ENCODE measurements around the gene OTP. TPM values are rescaled to one million over a fixed set of nuclear protein-coding genes. Genes with fewer than 3 reads are reported as not detected.

OTP gene
- total and polyA plus RNA-seq, 10 of the 15 experiments (the other 5 are each of a cell fraction or from before 2014, with no cell fraction given): 0.31 to 8.8 (median 2.4) TPM

GRCh38 chr5:77662635-77663034 is 24.1 kb upstream of the OTP start (continued):
- no peak for TF ChIP-seq IRF3 (IDR thresholded peaks at IDR 0.05)
- TF ChIP-seq CBX5 (IDR thresholded peaks at IDR 0.05; ENCODE audit: low read depth): 0 out of 2 replicates have a peak, but pooled peaks have one; percentile 25
- 0 out of 2 replicates have a peak, but pooled peaks have one; percentile 41 for TF ChIP-seq TCF12 (IDR thresholded peaks at IDR 0.05; ENCODE audit: low read depth, low read length)
- TF ChIP-seq IRF4 (IDR thresholded peaks at IDR 0.05; ENCODE audit: low read depth, low read length): peak; percentile 79; the same call in 1 of the 2 replicates
- peak in 1 of 2 experiments; percentile 51; a peak in 2 of 4 replicates for TF ChIP-seq IKZF2 (IDR thresholded peaks at IDR 0.05)
- TF ChIP-seq FOXM1 (IDR thresholded peaks at IDR 0.05; ENCODE audit: low read depth, low read length): peak; percentile 92
- peak; percentile 27; the same call in 1 of the 2 replicates for TF ChIP-seq ZNF217 (IDR thresholded peaks at IDR 0.05)
- 0 out of 2 replicates have a peak, but pooled peaks have one; percentile 34 for TF ChIP-seq ZNF24 (IDR thresholded peaks at IDR 0.05)
- no peak for TF ChIP-seq E4F1 (IDR thresholded peaks at IDR 0.05; ENCODE audit: borderline replicate concordance, partially characterized antibody)
- peak; percentile 76 for TF ChIP-seq BMI1 (IDR thresholded peaks at IDR 0.05; ENCODE audit: borderline replicate concordance)
- peak; percentile 79 for TF ChIP-seq RELA (IDR thresholded peaks at IDR 0.05; ENCODE audit: borderline replicate concordance, partially characterized antibody)

GRCh38 chr5:77658662-77659061 is 20.1 kb upstream of the OTP start:
- no peaks in the 10 kb centered on the region for H3K79me2 ChIP-seq (ENCODE audit: control insufficient read depth, insufficient read depth, low read length)
- no peak overlapping the region for H3K9ac ChIP-seq (ENCODE audit: control insufficient read depth, insufficient read depth, low read length)
- SMC1A ChIA-PET (ENCODE audit: uncharacterized antibody, unreplicated experiment): no interaction called here
- DNase-seq (ENCODE audit: low read depth, low spot score): no peak
- H3K4me1 ChIP-seq (ENCODE audit: control insufficient read depth, insufficient read depth, low read length): no peaks in the 10 kb centered on the region
- POLR2A ChIA-PET: no interaction called here
- no peaks in the 10 kb centered on the region for H3K36me3 ChIP-seq (ENCODE audit: control insufficient read depth in 2 of 2, insufficient read depth in 2 of 2, low read length in 1 of 2)
- BruUV-seq (replicated peaks): no TSS peak
- H3K27me3 ChIP-seq (replicated peaks in 1 of 2; ENCODE audit: control insufficient read depth in 2 of 2, insufficient read depth in 2 of 2, low read length in 1 of 2): no peaks in the 10 kb centered on the region; a peak in 1 of 4 replicates
- no peak overlapping the region for H2AFZ ChIP-seq (ENCODE audit: control insufficient read depth, low read depth, low read length)
- no peak for FAIRE-seq
- intact Hi-C loops (cut with micrococcal nuclease; ENCODE audit: unreplicated experiment) (no loop called here), in situ Hi-C loops (cut with MboI) (no loop called here)
- CTCF ChIA-PET: interaction anchor here (1.1 kb wide), 1 partner anchor 98 kb away, joined by 6 read pairs; no protein-coding TSS in a partner anchor
- no peaks in the 10 kb centered on the region for H3K9me3 ChIP-seq (replicated peaks; ENCODE audit: control insufficient read depth, insufficient read depth, low read length)
- no peak overlapping the region for H3K4me3 ChIP-seq
- no peak overlapping the region for H3K4me2 ChIP-seq (ENCODE audit: control insufficient read depth, insufficient read depth)
- H3K27ac ChIP-seq (ENCODE audit: control insufficient read depth, insufficient read depth): no peak overlapping the region
- RAD21 ChIA-PET (ENCODE audit: unreplicated experiment): no interaction called here
- ATAC-seq: no peak
- no peaks in the 10 kb centered on the region for H4K20me1 ChIP-seq (ENCODE audit: control insufficient read depth, insufficient read depth)
- TF ChIP-seq IRF3 (IDR thresholded peaks at IDR 0.05) (no peak), YY1 (IDR thresholded peaks at IDR 0.05; ENCODE audit: low read depth, low read length) (no peak), IKZF1 (conservative IDR thresholded peaks at IDR 0.05) (no peak), SUPT20H (IDR thresholded peaks at IDR 0.05; ENCODE audit: borderline replicate concordance, control insufficient read depth, low read depth, low read length) (no peak), HCFC1 (IDR thresholded peaks at IDR 0.05; ENCODE audit: low read length) (no peak), STAT3 (IDR thresholded peaks at IDR 0.05; ENCODE audit: low read depth, low read length) (no peak)
